Mononuclear cell (primary cell): ENCODE data around the gene YRDC. TPM values are rescaled to one million over a fixed set of nuclear protein-coding genes. Genes with fewer than 3 reads are reported as not detected.
"Not testable (repeated sequence)": the region's sequence is repeated elsewhere in the genome, so short reads cannot be mapped to it uniquely, and the experiment has no call there.

Experiments
- H3K27me3 ChIP-seq: 2 replicates; pipeline ENCODE4 v1.6.0; 2011; ENCODE audit warnings: low read length, control low read depth; ENCODE audit not compliant: insufficient read depth
- H3K4me1 ChIP-seq: 2 replicates; pipeline ENCODE4 v1.5.1; 2011; ENCODE audit warnings: mild to moderate bottlenecking, low read length, control low read depth; ENCODE audit not compliant: insufficient read depth
- H3K4me3 ChIP-seq: 2 replicates; pipeline ENCODE4 v1.5.1; 2011; ENCODE audit warnings: mild to moderate bottlenecking, low read length, moderate library complexity
- H3K9me3 ChIP-seq: 2 replicates; pipeline ENCODE4 v1.5.1; 2011; ENCODE audit warnings: low read depth, mild to moderate bottlenecking, control low read depth, low read length
- total RNA-seq: library from RNA; depleted of rRNA; stranded (reverse); fragments of >200 nt; gene quantifications from one replicate; pipeline ENCODE4 v1.2.3, GENCODE V29; 2012

YRDC gene
- total RNA-seq, 1 donor, result 22.2 TPM

- Histone ChIP-seq H3K4me1 (peaks cover 44% of the 10 kb centered on the region), H3K4me3 (peak overlapping the region; percentile 88), H3K9me3 (no peaks in the 10 kb centered on the region), H3K27me3 (no peaks in the 10 kb centered on the region)
Observed at GRCh38 chr1:37807220-37807554, 821 bp downstream of the YRDC start.

DNA sequence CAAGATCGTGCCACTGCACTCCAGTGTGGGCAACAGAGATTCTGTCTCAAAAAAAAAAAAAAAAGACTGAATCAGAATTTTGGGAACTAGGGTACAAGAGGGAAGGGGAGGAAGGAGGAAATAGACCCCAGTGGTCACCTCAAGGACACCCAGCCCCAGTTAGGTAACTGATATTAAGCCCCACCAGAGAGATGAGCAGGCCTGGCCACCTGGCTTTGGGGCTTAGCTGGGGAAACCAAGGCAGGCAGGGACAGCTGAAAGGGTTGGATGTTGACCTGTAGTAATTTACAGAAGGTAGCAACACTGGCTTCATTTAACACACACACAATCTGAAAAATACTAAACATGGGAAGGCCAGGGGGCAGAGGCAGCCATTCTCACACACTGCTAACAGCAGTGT lies 5.6 kb downstream of the YRDC start:
- Histone ChIP-seq H3K27me3 (no peaks in the 10 kb centered on the region), H3K4me1 (peaks cover 15% of the 10 kb centered on the region), H3K9me3 (no peaks in the 10 kb centered on the region), H3K4me3 (no peak overlapping the region)

DNA sequence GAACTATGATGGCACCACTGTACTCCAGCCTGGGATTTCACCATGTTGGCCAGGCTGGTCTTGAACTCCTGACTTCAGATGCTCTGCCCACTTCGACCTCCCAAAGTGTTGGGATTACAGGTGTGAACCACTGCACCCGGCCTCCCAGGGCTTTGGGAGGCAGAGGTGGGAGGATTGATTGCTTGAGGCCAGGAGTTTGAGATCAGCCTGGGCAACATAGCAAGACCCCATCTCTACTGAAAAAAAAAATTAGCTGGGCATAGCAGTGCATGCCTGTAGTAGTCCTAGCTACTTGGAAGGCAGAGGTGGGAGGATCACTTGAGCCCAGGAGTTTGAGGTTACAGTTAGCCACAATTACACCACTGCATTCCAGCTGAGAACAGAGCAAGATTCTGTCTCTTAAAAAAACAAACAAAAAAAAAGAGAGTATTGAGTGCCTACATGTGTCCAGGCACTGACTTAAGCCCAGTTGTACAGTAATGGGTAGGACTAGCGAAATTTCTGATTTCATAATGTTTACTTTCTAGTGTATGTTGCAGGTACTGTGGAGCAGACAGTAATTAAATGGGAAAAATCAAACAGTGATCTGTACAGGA lies 10.2 kb downstream of the YRDC start:
- peaks cover 10% of the 10 kb centered on the region for H3K27me3 ChIP-seq
- peaks cover 5% of the 10 kb centered on the region for H3K4me1 ChIP-seq
- H3K4me3 ChIP-seq, result no peak overlapping the region
- H3K9me3 ChIP-seq, result no peaks in the 10 kb centered on the region

GRCh38 chr1:37795340-37796125 lies 12.5 kb downstream of the YRDC start:
- H3K4me1 ChIP-seq, result peaks cover 5% of the 10 kb centered on the region
- no peak overlapping the region for H3K4me3 ChIP-seq
- H3K27me3 ChIP-seq, result peaks cover 18% of the 10 kb centered on the region
- no peaks in the 10 kb centered on the region for H3K9me3 ChIP-seq

DNA sequence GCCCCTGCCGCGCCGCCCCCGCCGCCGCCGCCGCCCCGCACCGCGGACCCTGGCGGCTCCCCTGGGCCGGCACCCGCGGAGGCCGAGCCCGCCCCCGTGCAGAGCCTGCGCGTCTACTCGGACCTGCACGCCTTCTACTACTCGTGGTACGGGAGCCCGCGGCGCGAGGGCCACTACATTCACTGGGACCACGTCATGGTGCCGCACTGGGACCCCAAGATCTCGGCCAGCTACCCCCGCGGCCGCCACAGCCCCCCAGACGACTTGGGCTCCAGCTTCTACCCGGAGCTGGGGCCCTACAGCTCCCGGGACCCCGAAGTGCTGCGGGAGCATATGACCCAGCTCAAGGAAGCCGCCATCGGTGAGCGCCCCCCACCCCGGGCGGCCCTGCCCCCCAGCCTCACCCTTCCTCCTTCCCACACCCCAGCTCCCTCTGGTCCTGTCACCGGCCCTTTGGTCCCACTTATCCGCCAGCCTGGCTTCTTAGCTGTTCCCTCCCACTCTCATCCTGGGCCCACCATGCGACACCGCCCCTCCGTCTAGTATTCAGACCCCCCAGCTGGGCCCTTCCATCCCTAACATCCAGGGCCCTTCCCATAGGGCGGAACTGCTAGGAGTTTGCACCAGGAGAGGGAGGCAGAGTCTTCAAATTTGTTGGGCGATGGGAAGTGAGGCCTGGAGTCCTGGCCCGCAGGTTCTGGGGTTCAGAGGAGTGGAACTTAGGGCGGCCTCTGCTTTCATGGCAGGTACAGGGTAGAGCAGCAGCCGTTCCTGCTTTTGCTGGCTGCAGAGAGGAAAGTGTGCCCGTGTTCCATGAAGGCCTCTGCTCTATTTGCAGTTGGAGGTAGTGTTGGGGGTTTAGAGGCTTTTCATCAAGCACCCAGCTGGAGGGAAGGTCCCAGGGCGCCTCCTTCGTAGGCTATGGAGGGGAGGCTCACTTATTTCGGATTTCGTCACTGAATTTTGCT lies 13.4 kb downstream of the YRDC start:
- H3K27me3 ChIP-seq, result peaks cover 18% of the 10 kb centered on the region
- peaks cover 5% of the 10 kb centered on the region for H3K4me1 ChIP-seq
- no peak overlapping the region for H3K4me3 ChIP-seq
- H3K9me3 ChIP-seq, result no peaks in the 10 kb centered on the region

- Histone ChIP-seq H3K4me3 (peak within 1 kb of the TSS; percentile 28), H3K9me3 (no peaks in the 10 kb centered on the region), H3K4me1 (peaks cover 5% of the 10 kb centered on the region), H3K27me3 (peaks cover 18% of the 10 kb centered on the region)
Observed at GRCh38 chr1:37793773-37794371, 14.1 kb downstream of the YRDC start, which contains the start of gene MANEAL. TSS of gene MANEAL (plus strand) at chr1:37793847. CDS start at chr1:37794183, 336 bp downstream.

DNA sequence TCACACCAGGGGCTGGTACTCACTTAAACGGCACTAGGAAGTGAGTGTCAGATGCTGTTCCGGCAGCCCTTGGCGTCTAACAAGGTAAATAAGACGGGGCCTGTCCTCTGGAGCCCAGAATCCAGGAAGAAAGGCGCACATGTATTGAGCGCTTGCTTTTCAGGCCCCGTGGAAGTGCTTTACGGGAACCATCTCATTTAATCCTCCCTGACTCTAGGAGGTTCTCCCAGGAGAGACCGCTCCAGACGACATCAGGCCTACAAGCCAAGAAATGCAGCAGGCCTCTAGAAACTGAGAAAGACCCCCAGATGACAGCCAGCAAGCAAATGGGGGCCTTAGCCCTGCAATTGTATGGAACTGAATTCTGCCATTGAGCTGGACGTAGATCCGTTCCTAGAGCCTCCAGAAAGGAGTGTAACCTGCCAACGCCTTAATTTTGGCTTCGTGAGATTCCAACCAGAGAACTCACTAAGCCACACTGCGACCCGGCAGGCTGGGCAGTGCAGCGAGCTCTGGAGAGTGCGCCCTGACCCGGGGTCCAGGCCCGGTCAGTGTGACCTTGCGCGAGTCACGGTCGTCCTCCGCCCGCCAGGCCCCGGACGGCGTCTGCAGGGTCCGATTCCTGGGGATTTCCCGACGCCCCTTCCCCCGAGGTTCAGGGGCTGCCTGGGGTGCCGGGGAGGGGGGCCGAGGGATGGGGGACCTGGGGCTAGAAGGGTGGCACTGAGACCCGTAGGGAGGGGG lies 14.9 kb downstream of the YRDC start:
- Histone ChIP-seq H3K9me3 (no peaks in the 10 kb centered on the region), H3K27me3 (peaks cover 18% of the 10 kb centered on the region), H3K4me3 (no peak overlapping the region), H3K4me1 (peaks cover 5% of the 10 kb centered on the region)

GRCh38 chr1:37782491-37782890 lies 25.5 kb downstream of the YRDC start:
- Histone ChIP-seq H3K4me3 (no peak overlapping the region), H3K9me3 (no peaks in the 10 kb centered on the region), H3K4me1 (no peaks in the 10 kb centered on the region), H3K27me3 (peaks cover 3% of the 10 kb centered on the region)

DNA sequence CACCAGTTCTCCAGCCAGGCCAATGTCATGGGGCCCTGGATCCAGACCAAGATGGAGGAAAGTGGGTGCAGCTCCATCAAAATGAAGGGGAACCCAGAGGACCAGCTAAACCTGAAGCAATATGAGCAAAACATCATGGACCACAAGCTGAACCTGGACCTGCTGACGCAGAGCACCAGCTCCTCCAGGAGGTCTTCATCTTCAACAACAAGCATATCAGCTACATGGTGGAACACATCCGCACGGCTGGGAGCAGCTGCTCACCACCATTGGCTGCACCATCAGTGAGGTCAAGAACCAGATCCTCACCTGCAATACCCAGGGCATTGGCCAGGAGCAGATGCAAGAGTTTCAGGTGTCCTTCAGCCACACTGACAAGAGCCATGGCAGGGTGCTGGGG lies 29.4 kb downstream of the YRDC start:
- H3K9me3 ChIP-seq, result no peaks in the 10 kb centered on the region

GRCh38 chr1:37776946-37777516 lies 31.0 kb downstream of the YRDC start:
- no peaks in the 10 kb centered on the region for H3K4me1 ChIP-seq
- H3K4me3 ChIP-seq, result no peak overlapping the region
- no peaks in the 10 kb centered on the region for H3K9me3 ChIP-seq
- H3K27me3 ChIP-seq, result peaks cover 3% of the 10 kb centered on the region

More for the DNA sequence above, 29.4 kb downstream of the YRDC start:
- Histone ChIP-seq H3K27me3 (peaks cover 3% of the 10 kb centered on the region), H3K4me3 (no peak overlapping the region), H3K4me1 (no peaks in the 10 kb centered on the region)

- H3K9me3 ChIP-seq, H3K4me3 ChIP-seq: not testable (repeated sequence)
- H3K27me3 ChIP-seq, result peaks cover 31% of the 10 kb centered on the region
Observed at GRCh38 chr1:37771440-37771839, 36.6 kb downstream of the YRDC start.

GRCh38 chr1:37767488-37767887 lies 40.5 kb downstream of the YRDC start:
- Histone ChIP-seq H3K4me3 (no peak overlapping the region), H3K4me1 (no peaks in the 10 kb centered on the region), H3K9me3 (no peaks in the 10 kb centered on the region), H3K27me3 (peaks cover 68% of the 10 kb centered on the region)

More at GRCh38 chr1:37771440-37771839, 36.6 kb downstream of the YRDC start:
- H3K4me1 ChIP-seq, result not testable (repeated sequence)

DNA sequence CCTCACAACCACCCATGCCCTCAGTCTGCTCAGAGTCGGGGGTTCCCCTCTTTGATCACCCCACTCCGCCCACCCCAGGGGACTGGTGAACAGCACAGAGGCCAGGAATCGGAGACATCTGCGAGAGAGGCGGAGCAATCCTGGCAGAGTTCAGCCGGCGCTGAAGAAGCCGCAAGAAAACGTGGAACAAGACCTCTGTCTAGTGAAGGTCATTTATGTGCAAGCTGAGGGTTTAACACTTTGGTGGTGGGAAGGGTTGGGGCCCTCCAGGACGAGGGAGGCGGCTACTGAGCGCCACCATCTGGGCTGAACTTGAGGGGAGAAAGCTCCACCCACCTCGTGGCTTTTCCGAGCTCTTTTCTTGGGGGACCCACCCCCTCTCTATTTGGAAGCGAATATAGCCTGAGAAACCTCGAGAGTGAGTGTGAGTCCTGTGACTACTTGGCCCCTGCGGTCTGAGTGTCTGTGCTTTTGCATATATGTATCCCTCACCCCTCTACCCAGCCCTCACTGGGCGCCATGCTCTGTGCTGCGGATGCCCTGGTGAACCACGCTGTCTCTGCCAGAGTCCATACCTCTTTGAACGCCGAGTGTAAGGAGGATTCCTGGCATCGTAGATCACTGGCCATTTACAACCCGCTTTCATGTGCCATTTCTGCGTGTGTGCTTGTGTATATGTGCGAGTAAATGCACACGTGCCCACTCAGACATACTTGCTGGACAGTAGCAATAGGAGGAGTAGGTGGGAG lies 41.9 kb downstream of the YRDC start:
- Histone ChIP-seq H3K4me3 (no peak overlapping the region), H3K9me3 (no peaks in the 10 kb centered on the region), H3K27me3 (peaks cover 72% of the 10 kb centered on the region), H3K4me1 (no peaks in the 10 kb centered on the region)
